Measurements from ENCODE around the gene NPY4R2.
"Not testable (repeated sequence)": the region's sequence is repeated elsewhere in the genome, so short reads cannot be mapped to it uniquely, and the experiment has no call there.

DNA sequence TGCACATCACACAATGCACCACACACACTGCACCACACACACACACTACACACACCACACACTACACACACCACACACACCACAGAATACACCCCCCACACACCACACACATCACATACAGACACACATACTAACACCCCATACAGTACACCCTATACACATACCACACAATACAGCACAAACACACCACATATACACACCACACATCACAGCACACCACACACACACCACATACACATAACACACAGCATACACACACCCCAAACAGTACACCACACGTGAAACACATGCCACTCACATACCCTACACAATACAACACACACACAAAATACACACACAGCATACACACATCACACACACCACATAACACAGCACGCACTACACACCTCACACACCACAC lies 23.9 kb upstream of the NPY4R2 start:
- TF ChIP-seq POLR2A (IDR thresholded peaks at IDR 0.05): not testable (repeated sequence)
- TF ChIP-seq, protein P1, sequence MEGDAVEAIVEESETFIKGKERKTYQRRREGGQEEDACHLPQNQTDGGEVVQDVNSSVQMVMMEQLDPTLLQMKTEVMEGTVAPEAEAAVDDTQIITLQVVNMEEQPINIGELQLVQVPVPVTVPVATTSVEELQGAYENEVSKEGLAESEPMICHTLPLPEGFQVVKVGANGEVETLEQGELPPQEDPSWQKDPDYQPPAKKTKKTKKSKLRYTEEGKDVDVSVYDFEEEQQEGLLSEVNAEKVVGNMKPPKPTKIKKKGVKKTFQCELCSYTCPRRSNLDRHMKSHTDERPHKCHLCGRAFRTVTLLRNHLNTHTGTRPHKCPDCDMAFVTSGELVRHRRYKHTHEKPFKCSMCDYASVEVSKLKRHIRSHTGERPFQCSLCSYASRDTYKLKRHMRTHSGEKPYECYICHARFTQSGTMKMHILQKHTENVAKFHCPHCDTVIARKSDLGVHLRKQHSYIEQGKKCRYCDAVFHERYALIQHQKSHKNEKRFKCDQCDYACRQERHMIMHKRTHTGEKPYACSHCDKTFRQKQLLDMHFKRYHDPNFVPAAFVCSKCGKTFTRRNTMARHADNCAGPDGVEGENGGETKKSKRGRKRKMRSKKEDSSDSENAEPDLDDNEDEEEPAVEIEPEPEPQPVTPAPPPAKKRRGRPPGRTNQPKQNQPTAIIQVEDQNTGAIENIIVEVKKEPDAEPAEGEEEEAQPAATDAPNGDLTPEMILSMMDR (IDR thresholded peaks at IDR 0.05): not testable (repeated sequence)

Data from body of pancreas (tissue), 4 donors.